ENCODE results near the gene ABHD2.
"Not testable (repeated sequence)": the region's sequence is repeated elsewhere in the genome, so short reads cannot be mapped to it uniquely, and the experiment has no call there.

Gene ABHD2

DNA sequence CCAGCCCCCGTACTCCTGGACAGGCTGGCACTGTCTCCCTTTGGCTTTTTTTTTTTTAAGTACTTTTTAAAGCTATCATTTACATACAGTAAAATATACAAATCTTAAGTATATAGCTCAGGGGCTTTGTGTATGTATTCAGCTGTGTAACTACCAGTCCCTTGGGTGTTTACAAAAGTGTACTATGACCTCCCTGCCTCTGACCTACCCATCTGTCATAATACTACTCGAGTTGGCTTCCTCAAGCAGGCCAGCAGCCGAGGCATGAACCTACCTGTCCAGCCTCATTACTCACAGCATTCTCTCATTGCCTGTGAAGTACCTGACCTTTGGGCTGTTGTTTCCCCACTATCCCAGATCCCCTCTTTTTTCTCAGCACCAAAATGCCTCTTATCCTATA is 33.2 kb downstream of the ABHD2 start:
- peak; percentile 36 for DNase-seq

DNA sequence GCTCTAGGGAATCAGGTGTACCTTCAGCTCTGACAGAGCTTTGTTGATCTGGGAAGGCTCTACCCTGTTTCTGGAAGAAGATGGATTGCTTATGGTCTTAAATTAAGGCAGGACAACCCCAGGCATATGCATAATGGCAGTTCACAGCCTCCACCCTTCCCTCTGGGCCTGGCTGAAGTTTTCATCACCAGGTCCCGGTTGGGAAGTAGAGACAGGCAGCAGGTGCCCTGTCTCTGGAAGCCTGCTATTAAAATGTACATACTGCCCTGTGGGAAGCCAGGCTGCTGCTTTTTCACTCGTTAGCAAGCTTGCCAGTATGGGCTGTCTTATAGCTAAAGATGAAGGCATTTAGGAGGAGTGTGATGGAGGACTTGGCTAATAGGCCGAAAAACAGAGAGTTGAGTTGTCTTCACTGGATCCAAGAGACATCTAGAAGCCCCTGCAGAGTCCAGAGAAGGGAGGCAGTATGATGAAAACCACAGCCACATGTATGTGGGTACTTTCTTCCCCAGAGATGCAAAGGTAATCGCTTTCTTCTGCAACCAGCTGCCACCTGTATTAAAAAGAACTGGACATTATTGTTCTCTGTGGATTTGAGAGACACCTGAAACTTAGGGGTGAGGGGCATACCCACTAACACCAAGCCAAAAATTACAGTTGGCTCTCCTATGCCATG is 34.4 kb downstream of the ABHD2 start:
- DNase-seq, result no peak

DNA sequence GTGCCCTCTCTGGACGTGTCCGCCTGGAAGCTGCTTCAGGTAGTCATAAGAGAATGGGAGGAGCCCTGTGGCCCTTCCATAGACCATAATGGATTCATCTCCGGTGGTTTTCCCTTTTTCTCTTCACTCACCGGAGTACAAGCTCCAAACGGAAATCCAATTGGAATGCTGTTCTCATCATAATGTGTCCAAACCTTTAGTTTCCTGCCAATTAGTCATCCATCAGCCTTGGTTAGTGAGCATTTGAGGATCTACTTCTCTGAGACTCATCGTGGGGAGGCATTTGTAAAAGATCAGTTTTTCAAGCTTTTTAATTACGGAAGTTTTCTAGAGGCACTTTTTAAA is 34.9 kb downstream of the ABHD2 start:
- DNase-seq, result no peak

DNA sequence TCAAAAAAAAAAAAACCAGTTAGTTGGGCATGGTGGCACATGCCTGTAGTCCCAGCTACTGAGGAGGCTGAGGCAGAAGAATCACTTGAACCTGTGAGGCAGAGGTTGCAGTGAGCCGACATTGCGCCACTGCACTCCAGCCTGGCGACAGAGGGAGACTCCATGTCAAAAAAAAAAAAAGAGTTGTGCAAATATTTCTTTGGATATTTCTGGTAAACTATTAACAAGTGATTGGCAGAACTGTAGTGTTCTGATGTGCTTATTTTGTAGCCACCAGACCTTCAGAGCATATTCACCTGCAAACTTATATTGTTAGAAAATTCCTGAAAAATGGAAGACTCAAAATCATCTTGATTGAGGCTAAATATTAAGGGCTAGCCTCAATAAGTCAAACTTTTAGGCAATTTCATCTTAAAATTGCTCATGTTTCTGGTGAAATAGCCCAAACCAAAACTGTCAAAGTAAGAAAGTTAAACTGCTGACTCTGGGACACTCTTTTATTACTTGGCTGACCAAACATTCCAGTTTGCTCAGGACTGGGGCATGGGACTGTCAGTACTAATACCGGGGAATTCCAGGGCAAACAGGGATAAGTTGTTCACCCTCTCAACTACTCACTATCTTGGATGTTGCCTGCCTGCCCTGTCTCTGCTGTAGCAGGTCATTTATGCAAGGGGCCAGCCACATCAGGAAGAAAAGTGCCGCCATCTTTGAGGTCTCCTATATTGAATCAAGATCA is 37.0 kb downstream of the ABHD2 start:
- DNase-seq, result no peak

DNA sequence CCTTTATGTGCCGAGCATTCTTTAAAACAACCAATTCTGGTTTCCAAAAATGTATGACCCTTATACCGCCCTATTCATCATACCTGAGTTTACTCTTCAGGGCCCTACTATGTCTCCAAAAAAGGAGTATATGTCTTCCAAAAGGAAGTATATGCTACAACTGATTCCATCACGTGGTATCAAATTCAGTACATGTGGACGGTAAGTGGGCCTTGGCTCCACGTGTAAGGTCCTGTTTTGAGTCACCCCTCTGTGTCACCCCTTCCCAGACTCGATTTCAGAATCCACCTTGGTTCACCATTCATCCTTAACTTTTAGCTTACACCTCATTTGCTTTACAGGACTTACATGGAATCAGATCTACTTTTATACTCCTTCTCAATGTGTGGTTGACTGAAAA is 37.8 kb downstream of the ABHD2 start:
- DNase-seq, result no peak

DNA sequence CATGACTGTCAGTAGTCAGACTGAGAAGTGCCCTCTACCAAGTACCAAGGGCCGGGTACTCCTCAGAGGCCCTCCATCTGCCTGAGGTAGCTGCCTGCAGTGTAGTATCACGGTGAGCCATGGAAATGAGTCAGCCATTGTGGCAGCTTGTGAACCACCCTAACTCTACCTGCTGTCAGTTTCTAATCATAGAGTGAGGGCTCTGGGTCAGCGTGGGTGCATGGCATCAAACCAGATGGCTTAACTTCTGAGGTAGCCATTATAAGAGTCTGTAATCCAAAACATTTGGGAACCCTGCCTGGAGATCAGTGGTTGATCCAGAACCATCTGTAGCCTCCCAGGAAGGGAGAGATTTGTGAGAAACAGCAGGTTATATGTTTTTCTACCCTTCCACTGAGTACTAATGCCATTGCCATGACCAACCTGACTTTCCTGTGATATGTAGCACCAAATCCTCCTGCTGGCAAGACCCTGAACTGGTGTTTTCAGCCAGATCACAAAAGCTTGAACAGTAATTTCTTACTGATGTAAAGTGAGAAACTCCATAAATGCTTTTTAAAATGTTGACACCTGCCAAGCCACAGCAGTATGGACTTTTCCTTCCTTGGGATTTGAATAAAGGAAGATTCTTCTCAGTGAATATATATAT is 38.9 kb downstream of the ABHD2 start:
- DNase-seq, result no peak

DNA sequence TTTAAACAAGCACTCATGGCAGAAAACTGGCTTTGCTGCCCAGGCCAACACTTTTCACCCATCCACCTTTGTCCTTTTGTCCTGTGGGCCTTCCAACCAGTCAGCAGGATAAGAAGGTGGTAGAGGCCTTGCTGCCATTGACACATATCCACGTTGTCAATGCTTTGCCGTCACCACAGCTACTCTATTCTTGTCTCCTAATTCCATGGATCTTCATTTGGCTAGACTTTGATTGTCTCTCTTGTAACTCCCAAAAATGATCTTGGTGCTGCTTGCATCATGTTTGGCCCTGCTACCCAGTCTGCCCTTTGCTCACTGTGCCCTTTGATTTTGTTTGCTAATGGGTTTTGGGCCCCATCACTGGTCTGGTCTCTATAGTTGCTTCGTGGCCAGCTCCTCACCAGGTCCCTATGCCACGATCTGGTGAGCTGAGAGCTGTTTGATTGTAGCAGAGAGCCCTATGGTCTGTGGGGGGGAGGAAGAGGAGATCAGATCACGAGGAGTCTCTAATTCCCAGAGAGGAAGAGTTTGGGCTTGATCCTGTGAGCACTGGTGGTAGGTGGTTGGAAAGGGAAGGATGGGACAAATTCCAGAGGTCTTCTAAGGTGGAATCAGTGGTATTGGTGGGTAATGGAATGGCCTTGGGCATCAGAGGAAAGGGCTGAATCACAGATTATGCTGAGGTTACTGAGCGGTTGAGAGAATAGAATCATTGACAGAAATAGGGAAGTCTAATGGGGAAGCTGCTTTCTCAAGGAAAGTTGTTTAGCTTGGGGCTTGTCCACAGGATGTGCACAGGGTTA is 40.3 kb downstream of the ABHD2 start:
- no peak for DNase-seq

DNA sequence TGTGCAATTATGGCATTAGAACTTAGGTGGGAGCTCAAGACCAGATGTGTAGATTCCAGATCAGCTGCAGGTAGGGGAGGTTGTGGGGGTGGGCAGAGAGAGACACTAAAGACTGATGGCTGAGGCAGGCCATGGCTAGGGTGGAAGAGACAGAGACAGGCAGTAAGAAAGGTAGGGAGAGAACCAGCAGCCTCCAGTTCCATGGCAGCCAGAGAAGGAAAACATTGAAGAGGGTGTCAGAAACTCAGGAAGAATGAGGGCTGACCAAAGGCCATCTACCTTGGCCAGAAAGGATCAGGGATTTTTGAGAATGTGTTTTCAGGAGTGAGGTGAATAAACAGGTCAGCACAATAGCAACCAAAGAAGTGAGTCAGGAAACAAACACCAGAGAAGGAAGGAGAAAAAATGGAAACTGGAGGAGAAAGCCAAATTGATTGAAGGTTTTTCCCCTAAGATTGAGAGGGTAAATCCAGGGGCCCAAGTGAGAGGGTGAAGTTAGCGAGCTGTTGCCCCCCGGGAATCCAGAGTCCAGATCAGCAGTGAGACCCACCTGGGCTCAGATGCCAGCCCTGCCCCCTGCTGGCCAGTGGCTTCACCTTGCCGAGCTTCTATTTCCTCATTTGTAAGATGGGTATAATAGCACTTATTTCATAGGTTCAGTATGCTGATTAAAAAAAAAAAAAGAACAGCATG is 41.0 kb downstream of the ABHD2 start:
- peak; percentile 23 for DNase-seq

DNA sequence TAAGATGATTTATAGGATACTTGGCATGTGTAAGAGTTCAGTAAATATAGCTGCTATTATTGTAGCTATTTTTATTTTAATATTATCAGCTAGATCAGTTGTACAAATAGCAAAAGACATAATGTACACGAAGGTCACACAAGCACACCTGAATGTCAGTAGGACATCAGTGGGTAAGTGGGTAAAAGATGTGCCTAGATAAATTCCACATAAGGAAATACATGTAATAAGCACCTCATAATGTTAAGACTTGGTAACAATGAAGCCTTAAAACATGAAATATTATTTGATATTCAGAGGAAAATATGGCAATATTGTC is 41.5 kb downstream of the ABHD2 start:
- no peak for DNase-seq

DNA sequence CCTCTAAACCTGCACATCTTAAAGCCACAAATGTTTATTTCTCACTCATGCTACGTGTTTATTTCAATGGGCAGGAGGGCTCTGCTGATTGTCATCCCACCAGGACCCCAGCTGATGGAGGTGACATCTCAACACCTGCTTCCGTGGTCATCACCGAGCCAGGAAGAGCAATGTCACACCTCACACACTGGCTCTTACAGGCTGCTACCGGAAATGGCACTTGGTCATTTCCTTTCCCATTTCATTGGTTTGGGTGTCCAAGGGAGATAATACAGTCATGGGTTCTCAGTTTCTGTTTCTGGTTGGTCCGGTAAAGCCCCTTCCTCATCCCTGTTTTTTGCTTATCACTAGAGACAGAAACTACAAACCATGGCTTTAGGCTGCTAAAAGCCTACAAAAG is 41.9 kb downstream of the ABHD2 start:
- no peak for DNase-seq

DNA sequence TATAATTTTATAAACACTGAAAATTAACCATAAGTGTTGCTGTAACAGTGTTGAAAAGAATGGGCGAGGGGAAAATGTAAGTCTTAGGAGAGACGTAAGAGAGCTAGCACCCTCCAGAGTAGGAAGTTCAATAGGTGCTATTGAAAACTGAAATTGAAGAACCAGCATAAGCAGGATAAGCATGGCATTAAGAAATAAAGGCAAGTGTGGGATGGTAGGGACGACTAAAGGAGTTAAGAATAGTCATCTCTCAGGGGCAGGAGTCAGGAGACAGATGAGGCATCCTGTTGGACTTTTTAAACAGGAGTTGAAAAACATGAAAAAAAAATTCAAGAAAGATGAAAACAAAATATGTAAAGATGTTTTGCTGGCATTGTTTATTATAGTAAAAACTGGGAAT is 43.5 kb downstream of the ABHD2 start:
- no peak for DNase-seq

DNA sequence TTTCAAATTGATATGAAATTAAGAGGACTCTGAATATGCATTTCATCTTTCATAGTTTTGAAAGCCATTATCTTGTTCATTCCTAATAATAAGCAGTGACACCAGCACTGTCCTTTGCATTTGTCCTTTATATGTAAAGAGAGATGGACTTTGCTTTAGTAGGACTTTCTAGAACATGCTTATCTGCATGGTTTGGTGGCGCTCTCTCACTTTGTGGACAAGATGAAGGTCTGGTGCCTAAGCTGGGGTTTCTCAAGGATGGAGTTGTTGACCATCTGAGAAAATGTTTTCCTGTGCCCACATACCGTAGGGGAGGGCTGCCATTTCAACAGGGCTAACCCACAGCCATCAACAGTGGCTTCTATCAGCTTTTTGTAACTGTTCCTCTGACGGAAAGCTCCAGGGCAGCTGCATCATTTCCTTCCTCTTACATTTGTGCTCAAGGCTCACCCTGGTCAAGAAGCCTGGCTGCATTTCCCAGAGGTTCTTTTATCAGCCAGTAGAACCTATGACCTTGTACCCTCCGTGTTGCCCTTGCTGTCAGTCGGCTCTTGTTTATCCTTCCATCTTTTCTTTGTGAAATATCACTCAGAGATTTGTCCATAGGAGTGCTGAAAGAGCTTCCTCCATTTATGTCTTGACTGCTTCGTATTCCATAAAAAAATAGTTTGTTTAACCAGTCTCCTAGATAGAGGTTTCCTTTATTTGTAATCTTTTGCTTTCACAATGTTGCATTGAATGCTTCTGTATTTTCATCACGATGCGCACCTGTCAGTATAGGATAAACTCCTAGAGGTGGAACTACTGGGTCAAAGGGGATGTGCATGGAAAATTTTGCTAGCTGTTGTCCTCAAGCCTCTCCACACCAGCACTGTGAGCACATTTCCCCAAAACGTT is 44.6 kb downstream of the ABHD2 start:
- no peak for DNase-seq

DNA sequence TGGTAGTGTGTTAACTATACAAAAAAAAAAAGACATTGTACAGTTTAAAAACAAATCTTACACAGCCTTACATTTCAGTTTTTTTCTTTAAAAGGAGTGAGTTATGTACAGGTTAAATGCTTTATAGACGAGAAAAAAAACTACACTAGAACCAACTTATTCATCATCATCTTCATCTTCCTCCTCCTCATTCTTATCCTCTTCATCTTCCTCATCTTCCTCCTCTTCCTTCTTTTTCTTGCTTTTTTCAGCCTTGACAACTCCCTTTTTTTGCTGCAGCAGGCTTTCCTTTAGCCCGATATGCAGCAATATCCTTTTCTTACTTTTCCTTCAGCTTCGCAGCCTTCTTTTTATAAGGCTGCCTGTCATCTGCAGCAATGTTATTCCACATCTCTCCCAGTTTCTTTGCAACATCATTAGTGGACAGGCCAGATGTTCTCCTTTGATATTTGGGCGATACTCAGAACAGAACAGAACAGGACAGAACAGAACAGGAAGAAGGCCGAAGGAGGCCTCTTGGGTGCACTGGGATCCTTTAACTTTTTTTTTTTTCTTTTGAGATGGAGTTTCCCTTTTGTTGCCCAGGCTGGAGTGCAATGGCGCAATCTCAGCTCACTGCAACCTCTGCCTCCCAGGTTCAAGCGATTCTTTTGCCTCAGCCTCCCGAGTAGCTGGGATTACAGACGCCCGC is 47.3 kb downstream of the ABHD2 start:
- DNase-seq, result not testable (repeated sequence)

DNA sequence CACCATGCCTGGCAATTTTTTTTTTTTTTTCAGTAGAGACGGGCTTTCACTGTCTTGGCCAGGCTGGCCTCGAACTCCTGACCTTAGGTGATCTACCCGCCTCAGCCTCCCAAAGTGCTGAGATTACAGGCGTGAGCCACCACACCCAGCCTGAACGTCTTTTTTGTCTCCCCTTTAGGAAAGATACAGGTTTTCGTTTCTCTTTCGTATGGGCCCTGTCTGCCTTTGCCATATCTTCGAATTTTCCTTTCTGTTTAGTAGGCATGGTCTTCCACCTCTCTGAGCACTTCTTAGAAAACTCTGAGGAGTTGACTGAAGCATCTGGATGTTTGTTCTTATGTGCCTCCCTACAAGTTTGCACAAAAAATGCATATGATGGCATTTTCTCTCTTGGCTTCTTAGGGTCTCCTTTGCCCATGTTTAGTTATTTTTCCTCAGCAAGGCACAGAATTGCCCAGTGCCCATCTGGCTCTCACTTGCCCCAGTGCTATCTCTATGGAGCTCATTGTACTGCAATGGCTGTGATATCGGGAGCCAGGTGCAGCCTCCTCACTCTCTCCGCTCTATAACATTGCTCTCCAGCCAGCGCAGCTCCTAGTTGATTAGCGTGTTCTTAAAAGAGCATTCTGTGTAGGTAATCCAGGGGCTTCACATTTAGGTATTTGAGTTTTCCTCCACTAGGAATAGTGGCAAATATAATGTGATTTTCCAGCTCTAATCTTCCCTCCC is 48.0 kb downstream of the ABHD2 start:
- no peak for DNase-seq

DNA sequence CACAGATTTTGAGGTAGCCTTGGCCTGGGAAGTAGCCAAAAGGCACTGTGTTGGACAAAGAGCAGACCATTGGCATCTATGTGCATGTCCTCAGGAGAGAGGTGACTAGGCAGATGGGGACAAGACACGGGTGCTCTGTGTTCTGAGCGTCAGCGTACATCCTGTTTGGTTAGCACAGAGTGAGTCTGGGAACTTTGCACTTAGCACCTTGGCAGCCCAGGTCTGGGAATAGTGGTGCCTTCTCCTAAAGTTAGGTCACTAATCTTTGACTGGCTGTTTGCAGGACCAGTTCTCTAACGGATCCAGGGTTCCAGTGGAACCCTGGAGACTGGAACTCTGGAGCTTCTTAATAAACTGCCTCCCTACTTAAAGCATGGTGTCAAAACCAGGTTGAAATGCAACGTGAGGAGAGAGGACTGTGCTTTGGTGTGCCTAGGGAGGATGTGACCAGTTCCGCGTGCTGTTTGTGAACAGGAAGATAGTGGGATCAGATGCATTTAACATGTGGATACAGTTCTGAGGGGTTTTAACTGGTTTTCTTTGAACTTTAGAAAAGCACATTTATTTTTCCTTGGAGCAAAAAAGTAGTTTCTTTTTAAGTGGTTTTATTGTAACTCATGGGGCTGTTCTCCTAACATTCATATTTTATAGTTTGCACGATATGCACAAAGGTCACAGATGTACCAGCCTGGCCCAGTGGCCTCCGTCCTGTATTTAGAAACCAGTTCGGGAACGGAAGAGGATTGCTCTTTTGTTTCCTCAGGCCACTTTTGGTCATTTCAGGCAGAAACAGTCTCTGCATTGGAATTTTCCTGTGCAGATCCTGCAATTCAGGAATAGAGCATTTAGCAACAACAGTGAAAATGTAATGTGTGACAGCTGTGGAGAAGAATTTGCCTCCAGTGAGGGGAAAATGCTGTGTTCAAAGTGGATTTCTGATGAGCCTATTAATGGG is 48.8 kb downstream of the ABHD2 start:
- DNase-seq, result no peak

DNA sequence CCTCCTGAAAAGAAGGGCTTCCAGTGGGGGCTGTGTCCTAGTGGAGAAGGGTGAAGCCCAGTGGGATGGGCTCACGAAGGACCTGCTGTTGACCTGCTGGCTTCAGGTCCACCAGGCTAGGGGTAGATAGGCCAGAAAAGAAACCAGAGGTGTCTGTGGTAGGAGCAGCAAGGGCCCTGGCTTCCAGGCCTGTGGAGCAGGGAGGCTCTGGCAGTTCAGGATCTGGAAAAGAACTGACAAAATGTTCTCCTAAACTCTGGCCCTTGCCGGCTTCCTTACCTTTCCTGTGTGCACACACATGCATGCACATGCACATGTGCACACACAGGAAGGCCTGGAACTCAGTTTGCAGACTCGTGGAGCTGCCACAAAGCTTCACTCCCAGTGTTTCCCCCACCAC is 49.7 kb downstream of the ABHD2 start:
- DNase-seq, result no peak

DNA sequence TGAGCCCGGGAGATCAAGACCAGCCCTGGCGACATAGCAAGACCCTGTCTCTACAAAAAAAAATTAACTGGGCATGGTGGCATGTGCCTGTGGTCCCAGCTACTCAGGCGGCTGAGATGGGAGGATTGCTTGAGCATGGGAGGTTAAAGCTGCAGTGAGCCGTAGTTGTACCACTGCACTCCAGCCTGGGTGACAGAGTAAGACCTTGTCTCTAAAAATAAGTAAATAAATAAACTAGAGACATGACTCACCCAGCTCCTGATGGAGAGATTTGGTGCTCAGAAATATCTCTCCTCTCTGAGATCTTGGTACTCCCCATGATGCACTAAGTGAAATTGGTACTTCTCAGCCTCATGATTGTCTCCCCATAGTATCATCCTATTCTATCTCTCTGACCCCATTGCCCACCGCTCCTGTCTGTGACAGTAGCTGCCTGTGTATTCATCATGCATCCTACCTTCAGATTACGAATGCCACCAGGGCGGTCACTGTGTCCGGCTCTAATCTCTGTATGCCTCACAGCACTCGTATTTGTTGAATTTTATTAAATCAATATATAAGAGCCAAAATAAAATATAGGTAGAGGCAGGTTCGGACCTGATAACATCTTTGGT is 50.9 kb downstream of the ABHD2 start:
- DNase-seq, result no peak

DNA sequence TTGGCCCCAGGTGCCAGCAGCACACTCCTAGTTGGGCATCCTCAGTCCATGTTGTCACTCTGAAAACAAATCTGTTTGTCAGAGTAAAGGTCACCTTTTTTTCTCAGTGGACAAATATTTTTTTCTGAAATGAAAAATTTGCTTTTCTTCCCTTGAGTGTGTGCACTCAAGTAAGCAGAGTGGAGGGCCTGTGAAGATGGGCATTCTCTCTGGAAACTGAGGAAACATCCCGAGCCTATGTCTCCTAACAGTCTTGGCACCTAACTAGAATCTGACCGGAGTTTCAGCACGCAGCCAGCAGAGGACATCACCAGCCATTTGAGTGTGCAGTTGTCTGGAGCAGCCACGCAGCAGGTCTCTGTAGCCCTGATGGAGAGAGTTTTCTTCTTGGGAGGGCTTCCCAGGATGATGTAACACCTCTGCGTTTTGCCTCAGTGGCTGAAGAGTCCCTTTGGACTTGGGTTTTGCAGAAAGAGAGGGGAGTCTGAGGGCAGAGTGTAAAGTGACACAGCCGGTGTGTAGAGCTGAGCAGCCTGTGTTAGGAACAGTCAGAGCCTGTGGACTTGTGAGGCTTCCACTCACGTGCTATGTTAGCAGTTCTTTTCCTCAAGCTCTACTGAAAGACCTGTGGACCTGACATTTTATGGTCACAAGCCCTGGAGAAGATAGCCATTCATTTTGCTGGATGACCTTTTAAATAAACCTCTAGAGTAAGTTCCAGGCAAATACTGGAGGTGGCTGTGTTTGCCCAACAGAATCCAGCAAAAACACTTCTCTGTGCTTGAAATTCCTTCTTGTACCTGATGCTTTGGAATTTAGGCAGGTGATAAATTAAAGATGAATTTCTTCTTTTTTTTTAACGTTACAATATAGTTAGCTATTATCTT is 51.6 kb downstream of the ABHD2 start:
- no peak for DNase-seq
